NCI-H1436 treated with DMSO at 0.1 percent for 48 hours (cell line): ENCODE results near the gene RSBN1L.
"Not testable (repeated sequence)": the region's sequence is repeated elsewhere in the genome, so short reads cannot be mapped to it uniquely, and the experiment has no call there.

Source experiments
- DNase-seq: peaks from one replicate; lab custom pipeline; 2025; lab: John Stamatoyannopoulos, UW

Gene RSBN1L

GRCh38 chr7:77696057-77696642 lies at the start of gene RSBN1L:
RSBN1L (plus strand) TSS chr7:77696459; CDS start chr7:77696470, 11 bp downstream.
- peak; percentile 85 for DNase-seq

DNA sequence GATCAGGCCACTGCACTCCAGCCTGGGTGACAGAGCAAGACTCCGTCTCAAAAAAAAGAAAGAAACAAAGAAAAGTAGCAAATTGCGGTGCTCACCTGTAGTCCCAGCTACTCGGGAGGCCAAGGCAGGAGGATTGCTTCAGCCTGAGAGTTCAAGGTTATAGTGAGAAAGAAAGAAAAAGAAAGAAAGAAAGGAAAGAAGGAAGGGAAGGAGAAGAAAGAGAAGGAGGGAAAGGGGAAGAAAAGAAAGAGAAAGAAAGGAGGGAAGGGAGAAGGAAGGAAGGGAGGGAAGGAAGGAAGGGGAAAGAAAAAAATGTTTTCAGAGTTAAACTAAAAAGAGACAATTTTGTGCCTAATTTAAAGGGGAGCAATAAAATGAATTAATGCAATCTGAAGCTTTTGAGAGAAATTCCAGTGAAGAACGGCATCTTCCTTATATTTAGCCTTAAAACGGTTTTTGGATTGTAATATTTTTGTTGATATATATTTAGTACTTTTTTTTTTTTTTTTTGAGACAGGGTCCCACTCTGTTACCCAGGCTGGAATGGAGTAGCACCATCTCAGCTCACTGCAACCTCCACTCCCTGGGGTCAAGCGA lies 47.4 kb upstream of the RSBN1L start:
- no peak for DNase-seq

DNA sequence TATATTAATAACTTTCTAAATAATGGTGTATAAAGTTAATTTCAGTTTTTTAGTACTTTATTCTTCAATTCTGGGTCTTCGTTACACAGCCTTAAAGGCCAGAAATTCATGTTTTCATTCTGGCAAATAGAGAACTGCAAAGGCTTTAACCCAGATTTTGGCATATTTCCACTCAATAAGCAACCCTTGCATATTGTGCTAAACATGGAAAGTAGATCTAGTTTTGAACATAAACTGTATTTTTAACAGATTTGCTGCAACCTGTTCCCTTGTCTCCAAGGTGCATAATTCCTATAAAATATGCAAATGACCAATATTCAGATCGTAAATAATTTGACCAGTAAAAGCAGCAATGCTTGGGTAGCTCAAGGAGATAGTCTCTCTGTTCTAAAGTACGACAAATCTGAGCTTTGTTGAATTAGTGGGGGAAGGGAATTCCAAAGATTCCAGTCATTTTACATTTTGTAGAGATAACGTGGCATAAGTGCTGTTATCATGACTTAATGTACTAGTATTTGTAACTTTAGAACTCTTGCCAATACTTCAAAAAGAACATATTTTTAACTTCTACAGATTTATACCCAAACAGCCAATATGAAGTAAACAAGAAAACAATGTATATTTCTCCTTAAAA lies 46.4 kb upstream of the RSBN1L start:
- no peak for DNase-seq

GRCh38 chr7:77651575-77652162 lies 44.6 kb upstream of the RSBN1L start:
- DNase-seq, result no peak

DNA sequence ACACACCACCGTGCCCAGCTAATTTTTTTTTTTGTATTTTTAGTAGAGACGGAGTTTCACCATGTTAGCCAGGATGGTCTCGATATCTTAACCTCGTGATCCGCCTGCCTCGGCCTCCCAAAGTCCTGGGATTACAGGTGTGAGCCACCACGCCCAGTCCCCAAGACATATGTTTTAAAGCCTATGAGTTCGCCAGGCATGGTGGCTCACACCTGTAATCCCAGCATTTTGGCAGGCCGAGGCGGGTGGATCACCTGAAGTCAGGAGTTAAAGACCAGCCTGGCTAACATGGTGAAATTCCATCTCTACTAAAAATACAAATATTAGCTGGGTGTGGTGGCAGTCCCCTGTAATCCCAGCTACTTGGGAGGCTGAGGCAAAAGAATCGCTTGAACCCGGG lies 43.4 kb upstream of the RSBN1L start:
- not testable (repeated sequence) for DNase-seq

DNA sequence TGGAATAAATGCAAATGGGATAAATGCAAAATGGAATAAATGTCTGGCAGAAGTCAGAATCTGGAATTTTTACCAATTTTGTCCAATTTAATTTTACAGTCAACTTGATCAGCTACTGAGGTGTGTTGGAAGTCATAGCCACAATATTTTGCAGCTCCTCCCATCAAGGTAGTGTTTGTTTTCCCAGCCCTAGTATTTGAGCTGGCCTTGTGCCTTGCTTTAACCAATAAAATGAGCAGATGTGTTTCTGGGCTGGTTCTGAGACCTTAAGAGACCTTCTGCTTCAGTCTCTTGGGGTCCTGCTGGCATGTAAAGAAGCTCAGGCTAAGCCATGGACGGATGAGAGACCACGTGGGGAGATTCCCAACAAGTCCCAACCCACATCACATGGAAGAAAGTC lies 42.7 kb upstream of the RSBN1L start:
- no peak for DNase-seq

- no peak for DNase-seq
Observed at GRCh38 chr7:77655356-77655755, 40.9 kb upstream of the RSBN1L start.

DNA sequence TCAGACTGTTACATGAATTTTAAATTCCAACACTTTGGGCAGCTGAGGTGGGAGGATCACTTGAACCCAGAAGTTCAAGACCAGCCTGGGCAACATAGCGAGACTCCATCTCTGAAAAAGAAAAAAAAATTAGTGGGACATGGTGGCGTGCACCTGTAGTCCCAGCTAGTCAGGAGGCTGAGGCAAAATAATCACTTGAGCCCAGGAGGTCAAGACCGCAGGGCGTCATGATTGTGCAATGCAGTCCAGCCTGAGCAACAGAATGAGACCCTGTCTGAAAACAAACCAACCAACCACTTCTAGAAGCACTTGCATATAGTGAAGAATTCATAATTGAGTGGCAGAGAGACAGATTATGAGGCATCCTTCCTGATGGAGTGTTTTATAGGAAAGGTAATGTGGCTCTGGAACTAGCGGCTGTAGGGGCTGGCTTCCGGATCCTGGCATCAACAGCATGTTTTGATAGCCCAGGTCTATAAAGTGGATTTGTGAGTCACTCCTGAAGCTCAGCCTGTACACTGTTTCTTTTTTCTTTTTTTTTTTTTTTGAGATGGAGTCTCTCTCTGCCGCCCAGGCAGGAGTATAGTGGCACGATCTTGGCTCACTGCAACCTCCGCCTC lies 40.3 kb upstream of the RSBN1L start:
- DNase-seq, result no peak

- peak; percentile 5 for DNase-seq
Observed at GRCh38 chr7:77657427-77658224, 38.6 kb upstream of the RSBN1L start.

DNA sequence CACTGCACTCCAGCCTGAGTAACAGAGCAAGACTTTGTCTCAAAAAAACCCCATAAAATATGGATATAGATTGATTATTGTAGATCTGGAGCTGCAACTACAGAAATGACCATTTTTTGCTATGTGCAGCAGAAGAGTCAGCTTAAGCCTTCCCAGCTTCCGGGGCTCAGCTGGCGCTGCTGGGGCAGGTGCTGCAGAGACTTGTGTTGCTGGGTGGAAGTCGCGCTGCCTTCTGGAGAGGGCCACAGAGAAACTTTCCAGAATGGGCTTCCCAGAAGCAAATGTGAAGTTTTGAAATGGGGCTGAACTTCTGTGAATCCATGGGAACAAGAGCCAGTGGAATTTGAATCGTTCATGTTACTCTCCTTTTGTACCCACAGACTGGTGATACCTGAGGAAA lies 37.3 kb upstream of the RSBN1L start:
- DNase-seq, result no peak

DNA sequence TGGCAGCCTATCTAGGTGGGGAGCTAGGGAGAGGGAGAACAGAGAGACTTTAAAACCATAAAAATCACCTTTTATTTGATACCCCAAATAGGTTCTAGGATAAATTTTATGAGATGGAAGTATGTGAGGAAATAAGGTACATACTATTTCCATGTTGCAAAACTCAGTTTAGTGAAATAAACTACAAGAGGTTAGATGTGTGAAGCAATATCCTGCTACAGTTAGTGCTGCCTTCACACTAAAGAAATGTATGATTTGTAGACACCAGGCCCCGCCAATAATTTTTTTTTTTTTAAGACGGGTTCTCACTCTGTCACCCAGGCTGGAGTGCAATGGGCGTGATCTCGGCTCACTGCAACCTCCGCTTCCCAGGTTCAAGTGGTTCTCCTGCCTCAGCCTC lies 34.4 kb upstream of the RSBN1L start:
- no peak for DNase-seq

- no peak for DNase-seq
Observed at GRCh38 chr7:77662869-77663268, 33.4 kb upstream of the RSBN1L start.

DNA sequence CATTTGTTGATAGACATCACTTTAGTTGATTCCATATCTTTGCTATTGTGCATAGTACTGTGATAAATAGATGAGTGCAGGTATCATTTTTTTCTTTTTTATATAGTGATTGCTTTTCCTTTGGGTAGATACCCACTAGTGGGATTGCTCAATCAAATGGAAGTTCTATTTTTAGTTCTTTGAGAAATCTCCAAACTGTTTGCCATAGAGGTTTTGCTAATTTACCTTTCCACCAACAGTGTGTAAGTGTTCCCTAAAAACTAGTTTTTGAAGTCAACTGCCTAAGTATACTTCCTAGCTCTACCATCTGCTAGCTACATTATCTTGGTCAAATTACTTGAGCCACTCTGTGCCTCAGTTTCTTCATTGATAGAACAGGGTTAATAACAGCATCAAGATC lies 31.5 kb upstream of the RSBN1L start:
- DNase-seq, result no peak

- no peak for DNase-seq
Observed at GRCh38 chr7:77665161-77665560, 31.1 kb upstream of the RSBN1L start.

GRCh38 chr7:77667459-77668086 lies 28.7 kb upstream of the RSBN1L start:
- no peak for DNase-seq

- DNase-seq, result no peak
Observed at GRCh38 chr7:77674878-77675277, 21.4 kb upstream of the RSBN1L start.

- no peak for DNase-seq
Observed at GRCh38 chr7:77679608-77680007, 16.7 kb upstream of the RSBN1L start.

- no peak for DNase-seq
Observed at GRCh38 chr7:77680266-77680665, 16.0 kb upstream of the RSBN1L start.

GRCh38 chr7:77684030-77684429 lies 12.2 kb upstream of the RSBN1L start:
- no peak for DNase-seq

DNA sequence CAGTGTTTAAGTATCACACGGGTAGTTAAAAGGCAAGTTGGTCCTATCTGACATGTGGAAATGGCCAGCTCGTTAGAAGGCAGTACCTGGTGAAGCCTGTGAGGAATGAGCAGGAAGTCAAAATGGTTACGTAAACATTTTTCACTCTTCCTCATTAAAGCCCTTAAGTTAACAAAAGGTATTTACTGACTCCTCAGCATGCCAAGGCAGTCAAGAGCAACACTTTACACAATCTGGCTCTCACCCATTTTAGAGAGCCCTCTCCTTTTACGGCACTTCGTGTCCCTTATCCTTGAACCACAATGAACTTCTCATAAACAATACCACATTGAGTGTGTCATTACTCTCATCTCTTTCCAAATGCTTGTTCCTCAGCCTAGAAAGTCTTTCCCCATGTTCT lies 11.0 kb upstream of the RSBN1L start:
- DNase-seq, result no peak

- no peak for DNase-seq
Observed at GRCh38 chr7:77687100-77687746, 9.0 kb upstream of the RSBN1L start.
